SHP77 treated with DMSO at 0.1 percent for 48 hours (cell line): Measurements from ENCODE around the gene DPY19L1.
"Not testable (repeated sequence)": the region's sequence is repeated elsewhere in the genome, so short reads cannot be mapped to it uniquely, and the experiment has no call there.

Experiments
- DNase-seq: peaks from one replicate; lab custom pipeline; 2025; lab: John Stamatoyannopoulos, UW

Gene DPY19L1

DNA sequence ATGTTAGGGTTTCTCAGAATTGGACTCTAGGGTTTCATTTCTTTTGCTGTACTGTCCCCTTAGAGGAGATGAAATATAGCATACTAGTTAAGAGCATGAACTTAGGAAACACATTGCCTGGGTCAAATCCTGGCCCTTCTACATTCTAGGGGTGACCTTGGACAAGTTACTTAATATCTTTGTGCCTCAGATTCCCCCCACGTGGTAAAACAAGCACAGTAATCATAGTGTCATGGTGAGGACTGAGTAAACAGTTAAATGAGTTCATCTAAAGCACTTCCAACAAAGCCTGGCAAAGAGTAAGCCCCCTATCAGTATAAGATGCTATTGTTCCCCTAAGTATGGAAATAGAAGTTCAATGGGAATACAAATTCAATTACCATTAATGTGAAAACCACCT lies 5.1 kb downstream of the DPY19L1 start:
- no peak for DNase-seq

DNA sequence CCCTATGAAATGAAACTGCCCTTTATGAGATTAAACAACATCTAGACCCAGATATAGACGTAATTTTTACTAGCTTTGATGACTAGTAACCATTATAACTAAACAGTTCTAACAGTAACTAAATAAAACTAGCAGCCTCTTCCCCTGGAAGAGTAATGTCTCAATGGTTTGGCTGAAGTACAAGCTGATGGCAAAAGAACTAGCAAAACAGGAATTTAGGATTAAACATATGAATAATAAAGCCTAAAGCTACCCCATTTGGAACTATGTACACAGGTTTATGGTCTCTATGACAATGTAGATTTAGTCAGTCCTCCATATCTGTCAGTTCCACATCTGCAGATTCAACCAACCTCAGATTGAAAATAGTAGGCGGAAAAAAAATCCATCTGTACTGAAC lies 6.4 kb downstream of the DPY19L1 start:
- no peak for DNase-seq

DNA sequence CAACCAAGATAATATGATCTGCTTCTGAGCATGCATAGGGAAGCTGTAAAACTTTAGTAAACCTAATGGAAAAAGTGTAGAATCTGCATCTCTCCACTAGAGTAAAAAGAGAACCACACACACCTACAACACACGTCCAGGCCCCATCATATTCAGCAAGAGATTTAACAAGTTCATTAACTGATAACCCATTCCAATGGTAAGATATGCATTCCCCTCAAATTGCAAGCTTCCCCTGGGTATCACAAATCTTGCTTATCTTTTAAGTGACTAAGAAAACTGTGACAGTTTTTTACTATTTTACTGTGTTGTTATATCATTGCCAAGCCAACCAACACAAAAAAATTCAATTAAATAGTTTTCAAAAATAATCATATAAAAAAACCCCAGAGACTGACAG lies 8.0 kb downstream of the DPY19L1 start:
- DNase-seq = no peak

DNA sequence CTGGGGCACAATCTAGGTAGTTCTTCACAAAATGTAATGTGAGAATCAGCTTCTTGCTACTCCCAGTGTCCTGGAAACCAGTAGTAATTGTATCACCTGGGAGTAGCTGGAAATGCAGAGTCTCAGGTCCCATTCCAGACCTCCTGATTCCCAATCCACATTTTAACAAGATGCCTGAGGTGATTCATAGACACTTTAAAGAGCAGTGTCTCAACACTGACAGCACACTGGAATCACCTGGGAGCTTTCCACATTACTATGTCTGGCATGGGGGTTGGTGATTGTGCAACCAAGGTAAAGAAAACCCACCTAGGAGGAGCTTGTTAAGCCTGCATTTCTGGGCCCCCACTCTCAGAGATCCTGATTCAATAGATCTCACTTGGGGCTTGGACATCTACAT lies 11.1 kb downstream of the DPY19L1 start:
- DNase-seq = no peak

DNA sequence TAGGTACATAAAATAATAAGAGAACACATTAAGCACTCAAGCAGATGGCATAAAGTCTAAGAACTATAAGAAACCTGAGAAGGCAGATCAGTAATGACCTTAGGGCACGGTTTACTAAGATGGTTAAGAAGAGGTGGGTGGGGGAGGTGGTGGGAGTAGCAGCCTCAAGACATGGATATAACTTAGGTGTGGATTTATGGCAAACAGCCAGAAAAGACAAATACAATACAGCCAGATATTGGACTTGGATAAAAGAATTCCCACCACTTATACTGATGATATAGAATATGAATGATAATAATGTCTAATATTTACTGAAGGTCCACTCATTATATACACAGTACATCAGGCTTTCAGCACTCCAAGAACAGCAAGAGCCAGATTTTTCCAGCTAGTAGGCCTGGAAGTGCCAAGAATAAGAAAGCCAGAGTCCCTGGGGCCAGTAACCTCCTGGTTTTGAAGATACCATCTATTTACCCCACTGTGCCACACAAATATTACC lies 11.9 kb downstream of the DPY19L1 start:
- DNase-seq = no peak

DNA sequence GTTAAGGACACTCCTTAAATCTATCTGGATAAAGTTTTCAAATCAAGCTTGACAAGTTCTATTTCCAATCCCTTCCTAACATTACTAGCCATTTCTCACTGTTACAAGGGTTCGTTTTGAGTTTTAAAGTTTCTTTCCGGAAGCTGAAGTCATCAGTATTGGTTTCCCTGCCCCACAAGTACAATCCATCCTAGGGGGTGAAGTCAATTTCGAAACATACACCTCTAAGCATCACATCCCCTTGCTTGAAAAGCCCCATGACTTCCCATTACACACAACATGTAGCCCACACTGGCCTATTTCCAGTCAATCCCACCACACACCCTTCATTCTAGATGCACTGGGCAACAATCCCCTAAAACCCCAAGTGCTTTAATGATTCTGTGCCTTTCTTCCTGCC lies 13.0 kb downstream of the DPY19L1 start:
- no peak for DNase-seq

DNA sequence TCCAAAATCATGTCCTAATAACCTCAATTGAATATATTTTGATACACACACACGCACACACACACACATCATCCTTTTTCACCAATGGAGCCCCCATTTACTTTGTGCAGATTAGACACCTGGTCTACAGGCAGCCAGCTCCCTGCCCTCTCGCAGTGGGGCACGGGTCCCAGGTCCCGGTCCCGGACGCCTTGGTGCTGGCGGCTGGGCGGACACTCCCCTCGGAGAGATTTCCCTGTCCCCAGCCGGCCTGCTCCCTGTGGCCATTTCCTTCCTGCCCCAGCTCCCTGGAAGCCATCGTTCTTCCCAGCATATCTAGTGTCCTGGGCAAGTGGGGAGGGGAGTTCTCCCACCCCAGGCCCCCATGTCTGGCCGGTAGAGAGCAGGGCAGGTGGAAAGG lies 14.6 kb downstream of the DPY19L1 start:
- no peak for DNase-seq

DNA sequence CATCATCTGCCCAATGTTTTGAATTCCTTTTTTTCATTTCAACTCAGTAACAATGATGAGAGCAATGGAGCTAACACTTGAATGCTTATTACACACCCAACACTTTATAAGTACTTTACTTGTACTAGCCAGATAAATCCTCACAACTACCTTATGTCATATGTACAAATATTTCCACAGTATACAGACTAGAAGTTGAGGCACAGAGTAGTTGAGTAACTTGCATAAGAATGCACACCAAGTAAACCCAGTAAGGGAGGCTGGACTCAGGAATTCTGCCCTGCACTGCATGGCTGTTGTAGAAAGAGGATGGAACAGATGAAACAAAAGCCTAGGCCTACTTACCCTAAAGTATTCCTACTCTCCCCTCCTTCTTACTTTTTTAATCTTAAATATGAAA lies 15.8 kb downstream of the DPY19L1 start:
- no peak for DNase-seq

DNA sequence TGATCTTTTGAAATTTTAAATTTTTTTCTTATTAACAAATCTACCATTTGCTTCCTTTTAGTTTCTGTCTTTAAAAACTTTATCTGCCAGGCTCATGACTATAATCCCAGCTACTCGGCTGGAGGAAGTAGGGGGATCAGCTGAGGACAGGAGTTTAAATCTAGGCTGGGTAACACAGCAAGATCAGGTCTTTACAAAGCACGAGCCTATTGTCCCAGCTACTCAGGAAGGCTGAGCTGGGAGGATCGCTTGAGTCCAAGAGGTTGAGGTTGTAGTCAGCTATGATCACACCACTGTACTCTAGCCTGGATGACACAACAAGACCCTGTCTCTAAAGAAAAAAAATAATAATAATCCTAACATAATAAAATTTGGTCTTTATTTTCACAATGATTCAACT lies 17.5 kb downstream of the DPY19L1 start:
- DNase-seq = no peak

DNA sequence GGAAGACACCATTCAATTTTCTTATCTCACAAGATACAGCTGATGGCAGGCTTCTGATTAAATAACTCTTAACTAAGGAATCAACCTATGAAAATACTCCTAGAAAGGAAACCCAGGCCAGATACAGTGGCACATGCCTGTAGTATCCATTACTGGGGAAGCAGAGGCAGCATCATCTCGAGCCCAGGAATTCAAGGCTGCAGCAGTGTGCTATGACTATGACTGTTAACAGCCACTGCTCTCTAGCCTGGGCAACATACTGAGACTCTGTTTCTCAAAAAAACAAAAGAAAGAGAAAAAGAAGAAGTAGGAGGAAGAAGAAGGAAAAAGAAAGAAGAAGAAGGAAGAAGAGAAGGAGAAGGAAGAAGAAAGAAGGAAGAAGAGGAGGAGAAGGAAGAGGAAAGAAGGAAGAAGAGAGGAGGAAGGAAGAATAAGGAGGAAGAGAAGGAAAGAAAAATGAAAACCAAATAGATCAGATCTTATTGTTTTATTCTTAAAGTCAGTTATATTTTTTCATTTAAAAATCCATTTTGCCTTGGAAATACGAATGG lies 18.0 kb downstream of the DPY19L1 start:
- DNase-seq = no peak

DNA sequence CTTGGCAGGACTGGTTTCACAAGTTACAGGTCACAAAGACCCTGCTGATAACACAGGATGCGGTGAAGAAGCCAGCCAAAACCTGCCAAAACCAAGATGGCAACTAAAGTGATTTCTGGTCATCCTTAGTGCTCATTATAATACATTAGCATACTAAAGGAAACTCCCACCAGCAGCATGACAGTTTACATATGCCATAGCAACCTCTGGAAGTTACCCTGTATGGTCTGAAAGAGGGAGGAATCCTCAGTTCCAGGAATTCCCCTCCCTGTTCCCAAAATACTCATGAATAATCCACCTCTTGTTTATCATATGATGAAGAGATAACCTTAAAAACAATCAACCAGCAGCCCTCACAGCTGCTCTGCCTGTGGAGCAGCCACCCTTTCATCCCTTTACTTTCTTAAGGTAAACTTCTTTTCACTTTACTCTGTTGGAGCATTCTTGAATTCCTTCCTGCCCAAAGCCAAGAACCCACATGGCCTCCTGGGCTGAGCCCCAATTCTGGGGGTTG lies 21.9 kb downstream of the DPY19L1 start:
- DNase-seq = no peak

DNA sequence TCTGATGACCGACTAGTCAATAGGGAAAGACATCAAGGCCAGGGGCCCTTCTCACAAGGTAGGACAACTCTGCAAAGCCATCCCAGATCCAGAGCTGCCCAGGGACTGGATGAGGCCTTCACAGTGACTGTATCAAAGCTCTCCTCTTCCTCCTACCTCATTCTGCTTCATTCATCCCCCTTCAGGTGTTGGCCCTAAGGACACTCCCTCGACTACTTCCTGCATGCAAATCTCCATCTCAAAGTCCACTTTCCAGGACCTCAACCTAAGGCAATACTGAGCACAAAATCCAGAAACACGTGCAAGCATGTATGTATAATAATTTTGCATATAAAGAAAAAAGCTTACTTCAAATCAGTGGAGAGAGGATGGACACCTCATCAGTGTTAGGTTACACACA lies 25.1 kb downstream of the DPY19L1 start:
- no peak for DNase-seq

DNA sequence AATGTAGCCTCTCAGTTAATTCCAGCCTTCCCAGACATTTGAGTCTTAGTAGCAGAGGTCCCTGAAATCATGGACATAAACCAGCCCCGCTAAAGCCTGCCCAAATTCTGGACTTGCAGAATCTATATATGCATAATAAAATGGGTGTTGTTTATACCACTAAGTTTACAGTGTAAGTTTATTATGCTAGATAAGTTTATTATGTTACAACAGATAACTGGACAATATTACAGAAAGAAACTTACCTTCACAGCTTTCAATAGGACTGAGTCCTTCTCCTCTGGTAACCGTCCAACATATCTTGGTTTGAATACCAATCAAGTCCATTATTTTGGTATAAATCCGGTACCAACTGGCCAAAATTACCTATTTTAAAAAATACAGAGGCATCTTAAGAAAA lies 26.2 kb downstream of the DPY19L1 start:
- DNase-seq = no peak

DNA sequence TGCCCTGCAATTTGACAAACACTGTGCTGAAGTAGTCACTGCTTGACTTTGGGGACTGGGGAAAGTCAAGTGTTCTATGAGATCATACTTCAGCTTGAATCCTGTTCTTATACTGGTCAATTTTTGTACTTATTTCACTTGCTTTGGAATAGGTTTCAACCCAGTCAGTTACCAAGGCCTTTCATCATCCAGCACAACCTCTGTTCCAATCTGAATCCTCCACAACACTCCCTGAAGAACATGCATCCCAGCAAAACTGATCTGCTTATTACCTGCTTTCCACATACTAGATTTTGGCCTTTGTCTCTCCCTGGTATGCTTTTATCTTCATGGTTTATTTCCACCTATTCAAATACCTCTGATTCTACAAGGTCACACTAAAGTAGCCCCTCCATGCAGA lies 29.5 kb downstream of the DPY19L1 start:
- DNase-seq = no peak

DNA sequence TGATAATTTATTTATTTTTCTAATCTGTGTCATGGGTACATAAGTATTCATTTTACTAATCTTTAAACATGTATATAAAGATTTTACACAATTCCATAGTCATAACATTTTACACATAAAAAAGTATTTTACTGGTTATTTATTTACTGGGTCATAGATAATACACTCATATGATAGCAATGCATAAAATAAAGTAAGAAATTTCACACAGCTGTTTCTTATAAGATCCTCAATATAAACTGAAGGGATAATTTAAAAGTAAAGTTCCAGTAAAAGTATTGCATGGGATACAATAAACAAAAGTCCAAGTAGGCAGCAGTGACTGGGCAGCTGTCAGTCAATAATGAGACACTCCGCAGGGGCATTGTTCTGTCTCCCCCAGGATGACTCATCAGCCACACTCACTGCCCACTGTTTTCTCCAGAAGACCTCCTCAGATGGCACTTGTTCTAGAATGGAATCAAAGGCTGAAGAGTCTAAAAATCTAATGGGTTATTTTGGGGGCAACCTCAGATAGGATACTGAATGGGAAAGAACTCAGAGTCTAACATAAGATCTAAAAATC lies 32.7 kb downstream of the DPY19L1 start:
- no peak for DNase-seq

DNA sequence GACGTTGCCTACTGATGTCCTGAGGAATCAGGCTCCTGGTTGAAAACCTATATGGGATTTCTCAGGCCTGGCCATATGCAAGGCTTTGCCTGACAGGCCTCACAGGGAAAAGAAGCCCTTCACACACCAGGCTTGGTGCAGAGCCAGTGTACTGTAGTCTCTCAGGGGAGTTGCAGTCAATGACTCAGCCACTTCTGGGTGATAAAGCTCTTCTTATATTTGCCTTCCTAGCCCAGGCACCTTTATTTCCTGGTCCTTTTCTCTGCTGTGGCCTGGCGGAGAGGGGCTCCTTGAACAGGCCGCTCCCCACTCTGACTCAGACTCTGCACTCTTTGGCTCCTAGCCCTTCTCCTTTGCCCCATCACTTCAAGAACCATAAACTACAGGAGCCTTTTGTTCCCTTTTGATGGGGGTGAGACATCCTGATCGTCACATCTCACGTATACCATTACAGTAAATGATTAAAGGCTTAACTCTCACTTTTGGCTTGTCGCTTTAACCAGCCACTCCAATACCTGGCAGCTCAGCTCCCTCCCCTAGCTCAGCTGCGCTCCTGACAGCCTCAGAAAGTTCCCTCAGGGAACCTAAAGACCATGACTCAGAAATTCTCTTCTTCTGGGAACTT lies 33.5 kb downstream of the DPY19L1 start:
- peak; percentile 67 for DNase-seq

DNA sequence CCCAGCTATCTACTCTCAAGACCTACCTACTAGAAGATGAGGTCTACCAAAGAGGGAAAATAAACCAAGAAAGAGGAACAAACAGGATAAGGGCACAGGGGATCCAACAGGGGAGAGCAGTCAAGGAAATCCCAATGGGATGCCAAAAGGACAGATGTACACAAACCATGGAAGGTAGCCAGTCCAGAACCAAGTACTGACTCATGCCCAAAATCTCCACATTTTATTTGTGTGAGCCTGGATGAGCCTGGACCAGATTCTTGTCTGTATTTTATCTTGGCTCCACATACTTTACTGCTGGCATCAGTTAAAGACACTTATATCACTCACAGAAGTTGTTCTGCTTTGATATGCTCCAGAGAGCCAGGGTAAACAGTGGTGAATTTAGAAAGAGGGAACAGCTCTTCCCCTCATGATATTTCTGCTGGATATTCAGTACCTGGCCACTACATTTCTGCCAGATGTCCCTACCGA lies 34.1 kb downstream of the DPY19L1 start:
- DNase-seq = not testable (repeated sequence)

DNA sequence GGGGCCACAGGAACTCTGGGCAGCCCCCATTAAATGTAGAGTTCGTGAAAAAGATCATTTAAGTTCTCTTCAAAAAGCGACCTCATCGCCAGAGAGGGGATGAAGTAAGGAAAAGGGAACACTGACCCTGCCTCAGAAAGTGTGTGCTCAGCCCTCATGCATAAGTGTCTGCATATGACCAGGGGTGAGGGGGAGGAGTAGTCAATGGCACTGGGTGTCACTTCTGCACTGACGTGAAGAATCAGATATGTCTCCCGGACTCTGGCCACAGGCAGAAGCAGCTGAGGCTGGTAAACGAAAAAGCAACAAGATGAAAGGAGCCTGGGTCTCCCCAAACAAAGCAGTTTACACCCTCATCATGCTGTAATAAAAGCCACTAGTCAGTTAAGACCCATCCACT lies 39.0 kb downstream of the DPY19L1 start:
- DNase-seq = not testable (repeated sequence)

DNA sequence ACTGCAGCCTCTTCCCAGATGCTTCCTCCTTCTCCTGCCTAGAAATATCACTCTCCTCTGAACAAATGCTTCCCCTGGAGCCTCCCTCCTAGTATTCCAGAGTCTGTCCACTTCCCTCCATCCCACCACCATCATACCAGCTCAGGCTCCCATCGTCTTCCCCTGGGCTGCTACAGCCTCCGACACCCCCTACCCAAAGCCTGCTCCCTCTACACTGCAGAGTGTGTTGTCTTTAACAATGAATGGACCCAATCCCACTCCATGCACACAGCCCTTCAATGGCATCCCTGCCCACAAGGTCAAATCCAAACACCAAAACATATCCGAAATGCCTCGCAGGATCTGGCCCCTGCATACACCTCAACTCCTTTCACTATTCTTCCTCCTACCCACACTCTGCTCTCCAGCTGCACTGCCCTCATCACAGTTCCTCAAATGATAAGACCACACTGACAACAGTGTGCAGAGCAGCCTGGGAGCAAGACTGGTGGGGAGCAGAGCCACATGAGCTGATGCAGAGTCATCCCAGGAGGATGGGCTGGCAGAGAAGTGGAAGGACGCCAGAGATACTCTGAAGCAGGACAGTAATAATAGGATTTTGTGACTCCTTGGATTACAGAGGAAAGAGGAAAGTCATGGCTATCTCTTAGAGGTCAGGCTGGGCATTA lies 40.7 kb downstream of the DPY19L1 start:
- DNase-seq = not testable (repeated sequence)

DNA sequence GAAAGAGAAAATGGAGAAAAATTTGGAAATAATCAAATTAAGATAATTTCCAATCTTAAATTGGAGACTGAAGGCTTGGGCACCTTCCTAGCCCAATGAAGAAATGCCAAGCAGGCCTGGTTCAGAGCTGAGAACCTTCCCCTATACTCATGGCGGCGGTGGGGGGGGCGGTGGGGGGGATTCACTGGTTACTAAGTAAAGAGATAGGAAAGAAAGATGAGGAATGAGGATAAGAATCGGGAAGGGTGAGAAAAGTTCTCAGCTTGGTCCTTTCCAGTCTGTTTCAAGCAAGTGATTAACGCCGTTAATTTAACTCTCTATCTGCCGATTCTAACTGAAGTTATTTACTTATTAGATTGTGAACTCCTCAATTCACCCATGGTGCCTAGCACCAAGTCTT lies 41.5 kb downstream of the DPY19L1 start:
- DNase-seq = no peak

DNA sequence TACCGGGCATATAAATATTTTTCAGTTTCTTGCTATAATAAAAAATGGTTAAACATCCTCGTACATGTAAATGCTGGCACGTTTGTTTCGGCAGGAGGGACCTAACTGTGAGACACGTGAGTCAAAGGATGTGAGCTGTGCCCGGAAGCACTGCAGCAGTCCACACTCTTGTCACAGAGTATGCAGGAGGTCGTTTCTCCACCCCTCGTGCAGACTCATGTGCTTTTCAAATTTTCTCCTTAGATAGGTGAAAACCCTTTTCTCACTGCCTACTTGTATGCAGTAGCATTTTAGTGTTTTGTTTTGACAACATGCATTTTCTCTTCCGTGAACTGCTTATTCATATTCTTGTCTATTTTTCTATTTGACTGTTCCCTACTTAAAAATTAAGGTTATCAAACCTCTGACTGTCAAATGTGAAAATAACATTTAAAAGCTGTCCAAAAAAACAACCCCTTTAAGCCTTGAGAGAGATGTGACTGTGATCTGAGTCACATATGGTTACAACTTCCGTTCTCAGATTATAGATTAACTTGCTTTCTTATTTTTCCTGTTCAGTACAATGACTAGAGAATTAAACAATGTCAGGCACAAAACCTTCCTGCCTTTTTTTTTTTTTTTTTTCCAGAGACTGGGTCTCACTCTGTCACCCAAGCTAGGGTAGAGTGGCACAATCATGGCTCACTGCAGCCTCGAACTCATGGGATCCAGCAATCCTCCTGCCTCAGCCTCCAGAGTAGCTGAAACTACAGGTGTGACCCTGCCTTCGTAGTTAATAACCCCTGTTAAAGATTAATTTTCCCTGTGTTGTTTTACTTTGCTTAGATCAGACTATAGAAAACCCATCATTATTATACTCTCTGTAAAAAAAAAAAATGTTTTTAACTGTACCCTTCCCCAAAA lies 45.1 kb downstream of the DPY19L1 start:
- DNase-seq = no peak
